ENCODE data around the gene SH2D3C.
A peak's percentile ranks its signal among the peaks of the same experiment; 100 is the strongest.

SH2D3C gene

DNA sequence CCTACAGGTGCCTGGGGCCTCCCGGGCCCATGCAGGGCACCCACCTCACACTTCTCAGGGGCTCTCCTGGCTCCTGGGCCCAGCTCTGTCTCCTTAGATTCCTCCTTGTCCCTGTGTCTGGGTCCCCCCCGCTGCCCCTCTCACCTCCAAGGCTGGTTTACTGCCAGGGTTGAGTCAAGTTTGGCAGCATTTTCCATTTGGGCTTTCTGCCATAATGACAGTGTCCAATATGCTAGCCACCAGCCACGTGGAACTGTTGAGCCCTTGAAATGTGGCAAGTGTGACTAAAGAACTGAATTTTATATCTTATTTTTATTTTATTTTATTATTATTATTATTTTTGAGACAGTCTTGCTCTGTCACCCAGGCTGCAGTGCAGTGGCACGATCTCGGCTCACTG is 60.7 kb downstream of the SH2D3C start:
- no peaks in the 10 kb centered on the region for H3K79me2 ChIP-seq (ENCODE audit: insufficient read depth, low read length)
- no peaks in the 10 kb centered on the region for H4K20me1 ChIP-seq (ENCODE audit: low read depth, low read length)
- no peaks in the 10 kb centered on the region for H3K27me3 ChIP-seq (ENCODE audit: low read length)
- no peaks in the 10 kb centered on the region for H3K9me2 ChIP-seq (replicated peaks; ENCODE audit: insufficient read depth, low read length)
- H3K9me3 ChIP-seq (ENCODE audit: insufficient read depth, low read length): no peaks in the 10 kb centered on the region
- TF ChIP-seq EZH2phosphoT487 (conservative IDR thresholded peaks at IDR 0.05; ENCODE audit: low read length): no peak
- TF ChIP-seq, protein P1, sequence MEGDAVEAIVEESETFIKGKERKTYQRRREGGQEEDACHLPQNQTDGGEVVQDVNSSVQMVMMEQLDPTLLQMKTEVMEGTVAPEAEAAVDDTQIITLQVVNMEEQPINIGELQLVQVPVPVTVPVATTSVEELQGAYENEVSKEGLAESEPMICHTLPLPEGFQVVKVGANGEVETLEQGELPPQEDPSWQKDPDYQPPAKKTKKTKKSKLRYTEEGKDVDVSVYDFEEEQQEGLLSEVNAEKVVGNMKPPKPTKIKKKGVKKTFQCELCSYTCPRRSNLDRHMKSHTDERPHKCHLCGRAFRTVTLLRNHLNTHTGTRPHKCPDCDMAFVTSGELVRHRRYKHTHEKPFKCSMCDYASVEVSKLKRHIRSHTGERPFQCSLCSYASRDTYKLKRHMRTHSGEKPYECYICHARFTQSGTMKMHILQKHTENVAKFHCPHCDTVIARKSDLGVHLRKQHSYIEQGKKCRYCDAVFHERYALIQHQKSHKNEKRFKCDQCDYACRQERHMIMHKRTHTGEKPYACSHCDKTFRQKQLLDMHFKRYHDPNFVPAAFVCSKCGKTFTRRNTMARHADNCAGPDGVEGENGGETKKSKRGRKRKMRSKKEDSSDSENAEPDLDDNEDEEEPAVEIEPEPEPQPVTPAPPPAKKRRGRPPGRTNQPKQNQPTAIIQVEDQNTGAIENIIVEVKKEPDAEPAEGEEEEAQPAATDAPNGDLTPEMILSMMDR (IDR thresholded peaks at IDR 0.05; ENCODE audit: insufficient read depth, low read length, poor library complexity, severe bottlenecking): no peak
- H3K4me3 ChIP-seq (ENCODE audit: insufficient read depth, low read length, poor library complexity, severe bottlenecking): no peak overlapping the region
- H3F3A ChIP-seq (ENCODE audit: insufficient read depth): no peaks in the 10 kb centered on the region
- H3K27ac ChIP-seq (ENCODE audit: low read depth, low read length): no peak overlapping the region
- no peaks in the 10 kb centered on the region for H3K36me3 ChIP-seq (ENCODE audit: low read length)
- H2AFZ ChIP-seq (ENCODE audit: low read depth, low read length, severe bottlenecking): no peak overlapping the region
- H3K4me2 ChIP-seq (ENCODE audit: low read depth, low read length, poor library complexity, severe bottlenecking): no peak overlapping the region
- no peak overlapping the region for H3K9ac ChIP-seq (ENCODE audit: low read length)

DNA sequence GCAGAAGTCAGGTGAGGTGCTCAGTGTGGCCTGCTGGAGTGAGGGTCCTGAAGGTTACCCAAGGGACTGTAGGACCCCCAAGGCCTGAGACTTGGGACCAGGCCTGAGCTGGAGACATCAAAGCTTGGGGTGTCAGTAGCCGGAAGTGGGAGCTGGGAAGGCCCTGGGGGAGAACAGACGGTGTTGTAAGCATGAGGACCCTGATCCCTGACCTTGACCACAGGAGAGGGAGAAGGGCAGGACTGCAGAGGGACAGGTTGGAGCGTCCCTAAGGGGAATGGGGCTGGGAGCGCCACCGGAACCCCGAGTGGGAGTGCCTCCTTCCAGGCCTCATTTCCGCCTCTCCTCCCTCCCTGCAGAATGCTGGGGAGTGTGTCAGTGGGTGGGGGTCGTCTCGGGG is 62.1 kb downstream of the SH2D3C start:
- no peaks in the 10 kb centered on the region for H3K36me3 ChIP-seq (ENCODE audit: low read length)
- H3K4me2 ChIP-seq (ENCODE audit: low read depth, low read length, poor library complexity, severe bottlenecking): peak overlapping the region; percentile 86
- H3K27ac ChIP-seq (ENCODE audit: low read depth, low read length): no peak overlapping the region
- H2AFZ ChIP-seq (ENCODE audit: low read depth, low read length, severe bottlenecking): peak overlapping the region; percentile 95
- TF ChIP-seq, protein P1 (IDR thresholded peaks at IDR 0.05; ENCODE audit: insufficient read depth, low read length, poor library complexity, severe bottlenecking): no peak
- TF ChIP-seq EZH2phosphoT487 (conservative IDR thresholded peaks at IDR 0.05; ENCODE audit: low read length): no peak
- no peaks in the 10 kb centered on the region for H3K79me2 ChIP-seq (ENCODE audit: insufficient read depth, low read length)
- H3F3A ChIP-seq (ENCODE audit: insufficient read depth): no peaks in the 10 kb centered on the region
- H4K20me1 ChIP-seq (ENCODE audit: low read depth, low read length): no peaks in the 10 kb centered on the region
- no peak overlapping the region for H3K4me3 ChIP-seq (ENCODE audit: insufficient read depth, low read length, poor library complexity, severe bottlenecking)
- no peaks in the 10 kb centered on the region for H3K9me3 ChIP-seq (ENCODE audit: insufficient read depth, low read length)
- H3K9me2 ChIP-seq (replicated peaks; ENCODE audit: insufficient read depth, low read length): no peaks in the 10 kb centered on the region
- no peaks in the 10 kb centered on the region for H3K27me3 ChIP-seq (ENCODE audit: low read length)
- H3K9ac ChIP-seq (ENCODE audit: low read length): no peak overlapping the region

DNA sequence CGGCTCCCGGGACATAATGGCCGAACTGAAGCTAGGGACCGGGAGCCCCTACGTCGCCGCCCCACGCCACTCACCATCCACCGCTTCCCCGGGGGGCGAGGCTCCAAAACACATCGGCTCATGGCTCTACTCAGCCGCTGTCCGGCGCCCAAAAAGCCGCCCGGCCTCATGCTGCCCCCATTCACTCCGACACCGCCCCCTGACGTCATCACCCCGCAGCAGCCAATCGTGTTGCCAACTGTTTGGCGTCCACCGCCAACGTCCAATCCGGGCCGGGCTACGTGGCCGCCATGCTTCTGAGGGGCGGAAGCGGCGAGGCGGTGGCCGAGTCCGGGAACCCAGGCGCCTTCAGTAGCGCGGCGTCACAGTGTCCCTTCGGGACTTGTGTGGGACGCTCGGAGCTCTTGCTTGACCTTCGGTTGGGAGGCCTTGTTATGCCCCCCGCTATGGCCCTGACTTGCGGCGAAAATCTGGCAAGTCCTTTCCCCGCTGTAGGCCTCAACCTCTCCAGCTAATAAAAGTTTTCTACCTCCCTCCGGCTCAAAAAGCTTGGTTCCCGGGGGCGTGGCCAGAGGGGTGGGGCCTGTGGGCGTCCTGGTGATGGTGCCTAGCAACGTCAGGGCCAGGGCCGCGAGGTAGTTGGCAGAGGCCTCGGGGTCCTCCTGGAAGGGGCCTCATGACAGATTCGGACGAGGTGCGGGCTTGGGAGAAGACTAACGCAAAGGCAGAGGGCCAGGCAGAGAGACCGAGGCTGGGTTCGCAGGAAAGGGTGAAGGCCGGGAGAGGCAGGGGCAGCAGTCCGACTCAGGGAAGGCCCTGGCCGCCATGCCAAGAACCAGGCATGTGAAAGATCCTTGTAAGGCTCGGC is 62.8 kb downstream of the SH2D3C start, which contains the start of the genes PTRH1 and TTC16:
Gene PTRH1, minus strand, starts transcription at position 194 of the 868 bp plus-strand sequence. Its CDS starts 24 bp downstream, at position 170.
Gene TTC16, plus strand, starts transcription at position 610 of the 868 bp plus-strand sequence. Its CDS starts 67 bp downstream, at position 677.
- Histone ChIP-seq H3K36me3 (ENCODE audit: low read length) (no peaks in the 10 kb centered on the region), H3F3A (ENCODE audit: insufficient read depth) (no peaks in the 10 kb centered on the region), H3K79me2 (ENCODE audit: insufficient read depth, low read length) (no peaks in the 10 kb centered on the region), H3K27ac (ENCODE audit: low read depth, low read length) (no peak within 1 kb of the TSS), H3K4me2 (ENCODE audit: low read depth, low read length, poor library complexity, severe bottlenecking) (peak within 1 kb of the TSS; percentile 86), H2AFZ (ENCODE audit: low read depth, low read length, severe bottlenecking) (peak within 1 kb of the TSS; percentile 95), H3K9me2 (replicated peaks; ENCODE audit: insufficient read depth, low read length) (no peaks in the 10 kb centered on the region), H3K9me3 (ENCODE audit: insufficient read depth, low read length) (no peaks in the 10 kb centered on the region), H3K4me3 (ENCODE audit: insufficient read depth, low read length, poor library complexity, severe bottlenecking) (peak within 1 kb of the TSS; percentile 68), H3K27me3 (ENCODE audit: low read length) (no peaks in the 10 kb centered on the region), H4K20me1 (ENCODE audit: low read depth, low read length) (no peaks in the 10 kb centered on the region), H3K9ac (ENCODE audit: low read length) (peak within 1 kb of the TSS; percentile 64)
- no peak for TF ChIP-seq EZH2phosphoT487 (conservative IDR thresholded peaks at IDR 0.05; ENCODE audit: low read length)
- TF ChIP-seq, protein P1 (IDR thresholded peaks at IDR 0.05; ENCODE audit: insufficient read depth, low read length, poor library complexity, severe bottlenecking): no peak

All from SU-DHL-6 (cell line).